ENCODE results near the gene SPESP1. TPM values are rescaled to one million over a fixed set of nuclear protein-coding genes. Genes with fewer than 3 reads are reported as not detected.

SPESP1 gene
- 1 to 10 TPM in 1 of 2 donors, under 1 TPM in 1; 0.58 to 2.0 TPM for total RNA-seq

DNA sequence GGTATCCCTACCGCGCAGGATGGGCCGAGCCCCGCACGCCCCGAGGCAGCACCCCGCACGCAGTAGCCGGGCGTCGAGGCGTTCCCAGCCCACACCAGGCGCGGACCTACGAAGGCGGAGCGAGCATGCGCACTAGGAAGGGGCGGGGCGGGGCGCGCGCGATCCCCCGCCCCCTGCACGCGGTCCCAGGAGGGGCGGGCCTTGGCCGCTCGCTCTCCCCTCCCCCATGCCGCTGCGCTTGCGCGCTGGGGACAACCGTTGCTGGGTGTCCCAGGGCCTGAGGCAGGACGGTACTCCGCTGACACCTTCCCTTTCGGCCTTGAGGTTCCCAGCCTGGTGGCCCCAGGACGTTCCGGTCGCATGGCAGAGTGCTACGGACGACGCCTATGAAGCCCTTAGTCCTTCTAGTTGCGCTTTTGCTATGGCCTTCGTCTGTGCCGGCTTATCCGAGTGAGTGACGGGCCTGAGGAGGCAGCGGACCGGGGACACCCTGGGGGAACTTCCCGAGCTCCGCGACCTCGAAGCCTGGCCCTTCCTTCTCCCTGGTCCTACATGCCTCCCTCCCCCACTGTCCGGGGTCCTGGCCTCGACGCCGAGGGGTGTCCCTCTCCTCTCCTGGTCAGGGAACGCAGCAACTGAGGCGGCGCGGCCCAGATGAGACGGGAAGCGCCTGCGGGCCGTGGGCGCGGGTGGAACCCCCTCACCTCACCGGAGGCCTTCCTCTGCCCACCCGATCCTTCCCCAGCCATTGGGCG lies at the start of gene SPESP1:
Gene SPESP1, plus strand, starts transcription at position 258 of the 755 bp plus-strand sequence. Its CDS starts 129 bp downstream, at position 387.
- H3K4me1 Mint-ChIP-seq (ENCODE audit: low read depth): no peaks in the 10 kb centered on the region
- no peak within 1 kb of the TSS for H3K27ac Mint-ChIP-seq
- H3K27me3 Mint-ChIP-seq (ENCODE audit: low read depth): peaks cover 17% of the 10 kb centered on the region
- no peaks in the 10 kb centered on the region for H3K9me3 Mint-ChIP-seq
- peak within 1 kb of the TSS; percentile 41 to 47 for H3K4me3 Mint-ChIP-seq
- peak; percentile 66 to 70 for ATAC-seq (replicated peaks in 1 of 2)
- DNase-seq: peak; percentile 28 to 40
- H3K36me3 Mint-ChIP-seq (ENCODE audit: insufficient read depth in 2 of 2): no peaks in the 10 kb centered on the region

- H3K4me3 Mint-ChIP-seq: no peak overlapping the region
Measured at GRCh38 chr15:68885070-68885469, 45.3 kb upstream of the SPESP1 start.

GRCh38 chr15:68887120-68887519 lies 43.2 kb upstream of the SPESP1 start:
- no peaks in the 10 kb centered on the region for H3K27me3 Mint-ChIP-seq (ENCODE audit: low read depth)
- no peaks in the 10 kb centered on the region for H3K36me3 Mint-ChIP-seq (ENCODE audit: insufficient read depth in 2 of 2)
- no peak overlapping the region for H3K27ac Mint-ChIP-seq
- DNase-seq (no peak), ATAC-seq (replicated peaks in 1 of 2) (no peak)
- H3K4me3 Mint-ChIP-seq: no peak overlapping the region
- H3K9me3 Mint-ChIP-seq: no peaks in the 10 kb centered on the region
- no peaks in the 10 kb centered on the region for H3K4me1 Mint-ChIP-seq (ENCODE audit: low read depth)

More at GRCh38 chr15:68885070-68885469, 45.3 kb upstream of the SPESP1 start:
- no peaks in the 10 kb centered on the region for H3K27me3 Mint-ChIP-seq (ENCODE audit: low read depth)
- ATAC-seq (replicated peaks in 1 of 2): no peak
- H3K27ac Mint-ChIP-seq: no peak overlapping the region
- H3K4me1 Mint-ChIP-seq (ENCODE audit: low read depth): no peaks in the 10 kb centered on the region
- DNase-seq: no peak
- no peaks in the 10 kb centered on the region for H3K36me3 Mint-ChIP-seq (ENCODE audit: insufficient read depth in 2 of 2)
- H3K9me3 Mint-ChIP-seq: no peaks in the 10 kb centered on the region

GRCh38 chr15:68887819-68888218 lies 42.5 kb upstream of the SPESP1 start:
- H3K27ac Mint-ChIP-seq: no peak overlapping the region
- H3K4me1 Mint-ChIP-seq (ENCODE audit: low read depth): no peaks in the 10 kb centered on the region
- ATAC-seq (replicated peaks in 1 of 2) (no peak), DNase-seq (no peak)
- no peaks in the 10 kb centered on the region for H3K27me3 Mint-ChIP-seq (ENCODE audit: low read depth)
- no peaks in the 10 kb centered on the region for H3K36me3 Mint-ChIP-seq (ENCODE audit: insufficient read depth in 2 of 2)
- H3K9me3 Mint-ChIP-seq: no peaks in the 10 kb centered on the region
- no peak overlapping the region for H3K4me3 Mint-ChIP-seq

GRCh38 chr15:68888419-68888818 lies 41.9 kb upstream of the SPESP1 start:
- H3K27ac Mint-ChIP-seq: no peak overlapping the region
- DNase-seq: peak in 1 of 2 donors; percentile 15
- ATAC-seq (replicated peaks in 1 of 2): peak in 1 of 2 donors; percentile 51
- H3K4me3 Mint-ChIP-seq: peak overlapping the region; percentile 64 to 71
- H3K27me3 Mint-ChIP-seq (ENCODE audit: low read depth): peaks cover 3% of the 10 kb centered on the region
- H3K4me1 Mint-ChIP-seq (ENCODE audit: low read depth): no peaks in the 10 kb centered on the region
- H3K9me3 Mint-ChIP-seq: no peaks in the 10 kb centered on the region
- no peaks in the 10 kb centered on the region for H3K36me3 Mint-ChIP-seq (ENCODE audit: insufficient read depth in 2 of 2)

- ATAC-seq (replicated peaks in 1 of 2) (no peak), DNase-seq (no peak)
- H3K9me3 Mint-ChIP-seq: no peaks in the 10 kb centered on the region
- H3K27me3 Mint-ChIP-seq (ENCODE audit: low read depth): peaks cover 10% of the 10 kb centered on the region
- no peaks in the 10 kb centered on the region for H3K4me1 Mint-ChIP-seq (ENCODE audit: low read depth)
- H3K4me3 Mint-ChIP-seq: no peak overlapping the region
- H3K27ac Mint-ChIP-seq: no peak overlapping the region
- no peaks in the 10 kb centered on the region for H3K36me3 Mint-ChIP-seq (ENCODE audit: insufficient read depth in 2 of 2)
Measured at GRCh38 chr15:68894208-68894607, 36.1 kb upstream of the SPESP1 start.

GRCh38 chr15:68896178-68896577 lies 34.1 kb upstream of the SPESP1 start:
- ATAC-seq (replicated peaks in 1 of 2) (no peak), DNase-seq (no peak)
- Mint-ChIP-seq H3K27ac (no peak overlapping the region), H3K9me3 (no peaks in the 10 kb centered on the region), H3K4me3 (no peak overlapping the region), H3K27me3 (ENCODE audit: low read depth) (peaks cover 14% of the 10 kb centered on the region), H3K36me3 (ENCODE audit: insufficient read depth in 2 of 2) (no peaks in the 10 kb centered on the region), H3K4me1 (ENCODE audit: low read depth) (no peaks in the 10 kb centered on the region)

DNA sequence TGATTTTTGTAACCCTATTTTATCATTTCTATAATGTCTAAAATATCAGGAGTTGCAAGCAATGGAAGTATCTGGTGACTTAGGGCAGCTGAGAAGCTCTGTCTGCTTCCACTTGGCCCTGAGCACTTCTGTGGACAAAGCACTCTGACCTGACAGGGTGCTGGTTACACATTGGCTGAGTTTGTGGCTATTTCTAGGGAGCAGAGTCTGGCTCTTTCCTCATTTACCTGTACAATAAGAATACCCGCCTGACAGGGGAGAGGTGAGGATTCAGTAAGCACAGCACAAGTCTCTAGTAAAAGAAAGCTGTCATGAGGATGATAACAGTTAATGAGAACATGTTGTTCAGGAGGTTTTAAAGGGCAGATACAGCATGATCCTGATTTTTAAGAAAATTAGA lies 33.3 kb upstream of the SPESP1 start:
- no peak overlapping the region for H3K4me3 Mint-ChIP-seq
- peaks cover 16% of the 10 kb centered on the region for H3K27me3 Mint-ChIP-seq (ENCODE audit: low read depth)
- no peaks in the 10 kb centered on the region for H3K4me1 Mint-ChIP-seq (ENCODE audit: low read depth)
- no peak for DNase-seq
- no peaks in the 10 kb centered on the region for H3K36me3 Mint-ChIP-seq (ENCODE audit: insufficient read depth in 2 of 2)
- H3K27ac Mint-ChIP-seq: no peak overlapping the region
- H3K9me3 Mint-ChIP-seq: no peaks in the 10 kb centered on the region
- ATAC-seq (replicated peaks in 1 of 2): no peak

GRCh38 chr15:68900027-68900426 lies 30.3 kb upstream of the SPESP1 start:
- H3K27me3 Mint-ChIP-seq (ENCODE audit: low read depth): peaks cover 11% of the 10 kb centered on the region
- H3K27ac Mint-ChIP-seq: no peak overlapping the region
- H3K4me3 Mint-ChIP-seq: no peak overlapping the region
- ATAC-seq (replicated peaks in 1 of 2) (no peak), DNase-seq (no peak)
- H3K9me3 Mint-ChIP-seq: no peaks in the 10 kb centered on the region
- no peaks in the 10 kb centered on the region for H3K36me3 Mint-ChIP-seq (ENCODE audit: insufficient read depth in 2 of 2)
- H3K4me1 Mint-ChIP-seq (ENCODE audit: low read depth): no peaks in the 10 kb centered on the region

DNA sequence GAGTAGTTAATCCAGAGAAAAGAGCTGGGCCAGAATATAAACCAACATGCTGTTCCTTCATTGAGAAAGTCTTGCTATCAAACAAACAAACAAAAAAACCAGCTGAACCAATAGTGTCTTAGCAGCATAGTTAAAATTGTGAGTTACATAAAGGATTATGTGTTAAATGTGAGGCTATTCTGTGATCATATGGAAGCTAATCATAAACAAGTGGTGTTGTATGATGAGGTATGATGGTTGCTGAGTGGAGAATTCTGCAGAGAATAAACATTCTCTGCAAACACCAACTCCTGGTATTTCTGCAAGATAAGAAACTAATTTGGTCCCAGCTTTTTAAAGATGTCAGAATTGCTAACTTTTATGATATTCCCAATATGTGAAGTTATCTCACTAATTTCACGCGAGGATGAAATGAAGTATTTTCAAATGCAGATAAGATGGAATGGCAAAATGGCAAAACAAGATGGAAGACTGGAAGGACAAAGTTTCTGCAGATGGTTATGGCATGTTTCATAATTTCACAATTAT lies 22.9 kb upstream of the SPESP1 start:
- Mint-ChIP-seq H3K27ac (no peak overlapping the region), H3K27me3 (ENCODE audit: low read depth) (peaks cover 10% of the 10 kb centered on the region), H3K9me3 (no peaks in the 10 kb centered on the region), H3K4me1 (ENCODE audit: low read depth) (no peaks in the 10 kb centered on the region), H3K36me3 (ENCODE audit: insufficient read depth in 2 of 2) (no peaks in the 10 kb centered on the region), H3K4me3 (no peak overlapping the region)
- ATAC-seq (replicated peaks in 1 of 2) (no peak), DNase-seq (no peak)

GRCh38 chr15:68909601-68910100 lies 20.7 kb upstream of the SPESP1 start:
- Mint-ChIP-seq H3K27me3 (ENCODE audit: low read depth) (peaks cover 6% of the 10 kb centered on the region), H3K36me3 (ENCODE audit: insufficient read depth in 2 of 2) (no peaks in the 10 kb centered on the region), H3K4me3 (no peak overlapping the region), H3K9me3 (no peaks in the 10 kb centered on the region), H3K27ac (no peak overlapping the region), H3K4me1 (ENCODE audit: low read depth) (no peaks in the 10 kb centered on the region)
- DNase-seq (no peak), ATAC-seq (replicated peaks in 1 of 2) (no peak)

GRCh38 chr15:68910341-68910740 lies 20.0 kb upstream of the SPESP1 start:
- Mint-ChIP-seq H3K4me1 (ENCODE audit: low read depth) (no peaks in the 10 kb centered on the region), H3K27ac (no peak overlapping the region), H3K9me3 (peaks cover 0 to 2% of the 10 kb centered on the region in 2 donors), H3K36me3 (ENCODE audit: insufficient read depth in 2 of 2) (peaks cover 0 to 2% of the 10 kb centered on the region in 2 donors), H3K27me3 (ENCODE audit: low read depth) (peaks cover 10% of the 10 kb centered on the region), H3K4me3 (no peak overlapping the region)
- ATAC-seq (replicated peaks in 1 of 2): no peak
- DNase-seq: no peak

DNA sequence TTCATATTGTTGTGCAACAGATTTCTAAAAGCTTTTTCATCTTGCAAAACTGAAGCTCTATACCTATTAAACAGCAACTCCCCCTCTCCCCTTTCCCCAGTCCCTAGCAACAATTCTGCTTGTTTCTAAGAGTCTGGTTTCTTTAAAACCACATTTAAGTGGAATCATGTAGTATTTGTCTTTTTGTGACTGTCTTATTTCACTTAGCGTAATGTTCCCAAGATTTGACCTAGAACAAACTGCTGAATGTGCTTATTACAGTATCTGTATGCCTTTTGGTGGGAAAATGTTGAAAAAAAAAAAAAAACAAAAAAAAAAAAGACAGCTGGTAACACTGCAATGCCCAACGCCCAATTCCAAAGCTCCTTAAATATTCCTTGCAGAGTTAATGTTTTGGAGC lies 19.5 kb upstream of the SPESP1 start:
- Mint-ChIP-seq H3K27me3 (ENCODE audit: low read depth) (peaks cover 12% of the 10 kb centered on the region), H3K36me3 (ENCODE audit: insufficient read depth in 2 of 2) (peaks cover 0 to 2% of the 10 kb centered on the region in 2 donors), H3K4me1 (ENCODE audit: low read depth) (no peaks in the 10 kb centered on the region), H3K9me3 (peaks cover 0 to 4% of the 10 kb centered on the region in 2 donors), H3K4me3 (no peak overlapping the region), H3K27ac (no peak overlapping the region)
- DNase-seq (no peak), ATAC-seq (replicated peaks in 1 of 2) (no peak)
